HG03378 (cell line): ENCODE results near the gene CPN2.

Experiments used
- ATAC-seq: cut with Tn5 transposase; IDR thresholded peaks from one replicate; pipeline ENCODE4 v1.9.1; 2021; ENCODE audit warnings: mild to moderate bottlenecking, moderate library complexity; ENCODE audit not compliant: unreplicated experiment

Gene CPN2

DNA sequence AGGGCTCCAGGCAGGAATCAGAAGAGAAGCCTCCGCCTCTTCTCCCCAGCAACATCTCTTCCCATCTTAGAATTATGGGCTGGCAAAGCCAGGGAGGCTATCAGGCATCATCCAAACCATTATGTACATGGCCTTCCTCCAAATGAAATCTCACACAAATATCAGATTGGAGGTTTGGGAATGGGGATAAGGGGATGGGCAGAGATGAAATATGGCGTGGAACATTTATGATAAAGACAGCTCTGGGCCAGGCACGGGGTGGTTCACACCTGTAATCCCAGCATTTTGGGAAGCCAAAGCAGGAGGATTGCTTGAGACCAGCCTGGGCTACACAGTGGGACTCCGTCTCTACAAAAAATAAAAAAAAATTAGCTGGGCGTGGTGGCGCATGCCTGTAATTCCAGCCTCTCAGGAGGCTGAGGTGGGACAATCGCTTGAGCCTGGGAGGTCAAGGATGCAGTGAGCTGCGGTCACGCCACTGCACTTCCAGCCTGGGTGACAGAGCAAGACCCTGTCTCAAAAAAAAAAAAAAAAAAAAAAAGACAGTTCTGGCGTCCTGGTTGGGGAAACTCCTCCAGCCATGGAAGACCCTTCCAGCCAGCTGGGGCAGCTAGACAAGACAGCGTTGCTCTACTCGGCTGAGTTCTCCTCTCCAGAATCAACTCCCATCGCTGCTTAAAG, 36.6 kb downstream of the CPN2 start:
- ATAC-seq: no peak

DNA sequence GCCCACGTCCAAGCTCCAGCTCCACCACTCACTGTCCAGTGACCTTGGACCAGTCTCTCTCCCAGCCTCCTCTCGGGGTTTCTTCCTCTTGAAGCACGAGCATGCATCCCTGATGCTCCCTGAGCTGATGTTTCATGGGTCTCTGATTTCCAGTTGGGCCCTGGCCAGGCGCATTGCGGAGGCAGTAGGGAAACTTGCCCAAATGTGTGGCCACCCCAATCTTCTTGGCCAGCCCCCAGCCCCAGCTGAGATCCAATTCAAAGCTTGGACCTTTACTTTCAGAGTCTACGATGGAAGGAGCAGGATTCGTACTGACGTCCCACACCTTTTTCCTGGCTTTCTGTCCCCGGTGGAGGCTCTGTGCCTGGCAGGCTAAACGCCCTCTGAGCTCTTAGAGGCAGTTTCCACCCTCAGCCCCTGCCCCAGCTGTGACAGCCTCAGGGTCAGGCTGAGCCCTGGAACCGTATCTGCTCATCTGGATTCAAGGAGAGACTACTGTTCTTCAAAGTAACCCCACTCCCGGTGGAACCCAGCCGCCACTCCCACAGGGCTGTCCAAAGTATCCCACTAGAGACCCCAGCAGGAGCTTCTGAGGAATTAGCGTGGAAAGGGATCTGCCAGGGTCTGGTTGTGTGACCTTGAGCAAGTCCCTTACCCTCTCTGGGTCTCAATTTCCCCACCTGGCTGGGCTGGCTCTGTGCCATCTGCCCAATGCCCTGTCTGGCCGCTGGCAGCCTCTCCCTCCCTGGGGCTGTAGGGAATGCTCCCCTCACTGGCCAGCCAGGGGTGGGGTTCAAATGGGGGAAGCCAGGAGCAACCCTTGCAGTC, 37.4 kb downstream of the CPN2 start:
- ATAC-seq: no peak

DNA sequence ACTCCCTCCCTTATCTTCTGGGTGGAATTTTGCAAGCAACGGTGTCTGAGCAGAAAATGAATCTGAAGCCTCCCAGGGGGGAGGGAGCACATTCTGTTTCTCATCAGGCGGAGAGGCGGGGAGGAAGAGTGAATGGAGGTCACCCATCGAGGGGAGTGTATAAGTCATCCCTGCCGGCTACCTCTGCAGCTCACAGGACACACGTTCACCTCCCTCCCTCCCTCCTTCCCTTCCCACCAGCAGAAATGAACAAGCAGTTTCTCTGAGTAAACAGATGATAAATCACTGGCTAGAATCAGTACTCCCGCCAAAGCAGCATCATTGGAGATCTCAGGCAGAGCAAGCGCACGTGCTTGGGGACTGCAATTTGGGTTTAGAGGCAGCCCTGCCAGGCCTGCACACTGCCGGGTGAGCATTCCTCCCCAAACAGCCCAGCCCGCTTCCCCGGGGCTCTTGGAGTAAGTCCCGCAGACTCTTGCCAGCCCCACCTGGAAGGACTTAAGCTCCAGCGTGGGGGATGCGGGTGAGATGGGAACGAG, 38.3 kb downstream of the CPN2 start:
- ATAC-seq: no peak

DNA sequence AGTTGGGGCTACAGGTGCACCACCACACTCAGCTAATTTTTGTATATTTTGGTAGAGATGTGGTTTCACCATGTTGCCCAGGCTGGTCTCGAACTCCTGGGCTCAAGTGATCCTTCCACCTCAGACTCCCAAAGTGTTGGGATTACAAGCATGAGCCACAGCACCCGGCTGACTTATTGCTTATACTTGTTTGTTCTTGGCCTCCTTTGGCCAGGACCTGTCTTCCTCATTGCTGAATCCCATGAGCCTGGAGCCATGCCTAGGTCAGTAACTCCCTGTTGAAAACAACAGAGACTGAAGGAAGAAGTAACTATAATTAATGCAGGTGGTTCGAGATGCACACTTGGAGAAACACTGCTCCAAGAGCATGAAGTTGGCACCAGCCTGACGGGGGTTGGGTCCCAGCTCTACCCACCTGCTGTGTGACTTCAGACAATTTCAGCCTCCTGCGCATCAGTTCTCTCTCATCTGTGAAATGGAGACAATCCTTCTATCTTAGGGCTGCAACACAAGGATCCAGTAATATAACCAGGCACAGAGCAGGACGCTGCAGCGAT, 38.9 kb downstream of the CPN2 start:
- no peak for ATAC-seq

DNA sequence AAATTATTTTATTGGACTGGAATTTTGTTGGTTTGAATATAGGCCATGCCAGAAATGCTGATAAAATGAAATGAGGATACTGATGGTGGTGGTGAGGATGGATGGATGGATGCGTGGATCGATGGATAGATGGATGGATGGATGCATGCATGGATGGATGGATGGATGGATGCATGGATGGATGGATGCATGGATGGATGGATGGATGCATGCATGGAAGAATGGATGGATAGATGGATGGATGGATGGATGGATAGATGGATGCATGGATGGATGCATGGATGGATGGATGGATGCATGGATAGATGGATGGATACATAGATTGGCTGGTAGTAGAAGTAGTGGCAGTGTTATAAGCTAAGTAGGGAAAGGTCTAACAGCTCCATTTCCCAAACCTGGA, 40.1 kb downstream of the CPN2 start:
- ATAC-seq: no peak

DNA sequence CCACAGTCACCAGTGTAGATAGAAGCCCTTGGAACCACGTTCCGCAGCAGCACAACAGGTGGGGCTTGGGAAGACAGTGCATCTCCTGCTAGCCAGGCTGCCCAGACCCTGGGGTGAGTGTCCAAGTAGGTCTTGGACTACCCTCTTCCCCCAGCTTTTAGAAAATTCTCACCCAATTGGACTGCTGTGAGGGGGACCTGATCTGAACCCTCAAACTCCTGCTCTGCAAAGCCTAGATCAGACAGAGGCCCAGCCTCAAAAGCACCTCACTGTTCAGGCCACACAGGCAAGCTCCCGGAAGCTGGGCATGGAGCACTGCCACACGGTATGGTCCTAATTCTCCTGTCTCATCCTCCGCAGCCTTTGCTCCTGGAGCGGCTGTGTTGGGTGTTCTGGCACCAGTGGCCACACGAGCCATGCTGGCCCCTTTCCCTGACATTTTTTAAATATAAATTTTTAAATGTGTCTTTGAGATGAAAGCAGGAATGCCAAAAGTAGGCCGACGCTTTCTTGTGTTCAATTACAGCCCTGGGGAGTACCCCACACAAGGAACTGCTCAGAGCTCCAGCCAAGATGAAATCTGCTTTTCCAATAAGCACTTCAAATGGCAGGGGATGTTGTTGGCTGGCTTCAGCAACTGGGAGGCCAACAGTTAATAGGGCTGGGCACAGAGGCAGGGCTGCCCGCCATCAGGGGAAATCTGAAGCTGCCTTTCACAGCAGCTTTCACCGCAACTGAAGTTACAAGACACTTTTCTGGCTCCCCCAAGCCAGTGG, 40.9 kb downstream of the CPN2 start:
- no peak for ATAC-seq

DNA sequence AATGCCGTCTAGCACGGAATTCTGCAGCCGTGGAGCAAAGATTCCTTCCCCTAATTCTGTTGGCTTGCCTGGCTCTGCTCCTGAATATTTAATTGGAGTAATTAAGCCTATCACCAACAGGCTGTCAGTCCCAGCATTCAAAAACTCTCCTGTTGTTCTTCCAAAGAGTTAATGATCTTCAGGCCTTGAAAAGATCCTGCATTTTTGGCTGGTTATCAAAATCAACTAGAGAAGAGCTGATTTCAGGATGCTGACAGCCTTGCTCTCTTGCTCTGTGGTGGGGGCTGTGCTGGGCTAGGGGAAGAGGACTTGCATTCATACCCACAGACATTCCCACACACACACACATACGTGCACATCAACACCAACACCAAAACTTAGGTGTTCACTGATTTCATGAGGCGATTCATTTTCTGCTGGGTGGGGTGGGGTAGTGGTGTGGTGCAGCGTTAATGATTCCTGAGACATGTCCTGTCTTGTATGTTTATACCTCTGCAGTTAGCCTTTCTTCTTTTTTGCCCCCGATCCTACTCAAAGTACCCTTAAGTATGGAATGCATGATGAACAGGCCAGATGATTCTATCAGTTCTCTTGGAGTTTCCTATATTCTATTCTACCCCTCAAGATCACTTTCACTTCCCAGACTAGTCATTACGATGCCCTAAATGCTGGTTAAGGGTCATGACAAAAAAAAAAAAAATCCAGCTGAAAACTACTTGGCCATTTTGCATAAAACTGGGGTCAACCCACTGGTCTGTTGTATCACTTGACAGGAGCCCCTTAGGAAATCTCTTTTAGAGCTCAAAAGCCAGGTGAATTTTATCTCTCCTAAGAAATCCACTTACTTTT, 42.3 kb downstream of the CPN2 start:
- no peak for ATAC-seq

DNA sequence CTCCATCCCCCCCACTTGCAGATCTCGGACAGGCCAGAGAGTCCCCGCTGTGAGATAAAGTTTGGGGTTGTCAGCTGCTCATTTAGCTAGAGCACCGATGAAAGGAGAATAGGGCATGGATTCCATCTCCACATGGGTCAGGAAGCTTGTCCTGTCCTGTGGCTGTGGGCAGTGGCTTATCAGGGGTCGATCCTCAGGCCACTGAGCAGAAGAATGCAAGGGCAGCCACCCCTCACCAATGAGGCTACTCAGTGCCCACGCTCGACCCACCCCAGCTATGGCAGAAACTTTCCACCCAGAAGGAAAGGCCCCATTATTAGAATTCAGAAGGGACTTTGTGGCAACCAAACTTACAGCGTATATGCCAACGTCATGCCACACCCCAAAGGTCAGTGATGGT, 43.3 kb downstream of the CPN2 start:
- no peak for ATAC-seq

DNA sequence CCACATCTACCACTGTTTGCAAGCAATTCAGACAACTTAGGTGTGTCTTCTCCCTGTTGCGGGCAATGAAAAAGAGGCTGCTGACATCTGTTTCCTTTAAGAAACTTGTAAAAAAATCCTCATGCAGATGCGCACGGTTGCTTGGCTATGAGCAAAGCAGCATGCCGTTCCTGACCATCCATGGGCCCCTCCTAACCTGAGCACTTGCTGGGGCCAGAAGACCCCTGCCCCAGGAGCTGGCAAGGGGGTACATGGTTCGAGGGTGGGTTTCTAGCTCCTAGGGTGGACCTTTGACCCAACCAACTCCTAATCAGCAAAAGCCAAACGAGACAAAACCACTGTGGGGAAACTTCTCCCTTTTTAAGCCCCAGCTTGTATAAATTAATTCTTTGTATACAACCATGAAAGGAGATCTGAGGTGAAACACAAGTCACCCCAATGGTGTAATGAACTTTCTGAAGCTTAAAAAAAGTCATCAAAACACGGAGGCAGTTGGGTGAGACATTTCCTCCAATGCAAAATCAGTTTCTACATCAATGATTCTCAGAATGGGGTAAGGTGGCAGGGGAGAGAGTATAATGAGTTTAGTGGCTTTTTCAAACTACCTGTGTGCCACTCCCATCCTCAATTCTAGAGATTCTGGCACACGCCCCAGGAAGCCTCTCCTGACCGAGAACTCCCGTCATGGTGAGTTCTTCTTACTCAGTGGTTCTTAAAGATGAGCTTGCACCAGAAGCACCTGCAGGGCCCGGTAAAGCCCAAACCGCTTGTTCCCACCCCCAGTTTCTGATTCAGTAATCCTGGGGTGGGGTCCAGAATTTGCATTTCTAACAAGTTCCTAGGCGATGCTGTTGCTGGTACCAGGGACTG, 44.1 kb downstream of the CPN2 start:
- ATAC-seq: peak; percentile 52

DNA sequence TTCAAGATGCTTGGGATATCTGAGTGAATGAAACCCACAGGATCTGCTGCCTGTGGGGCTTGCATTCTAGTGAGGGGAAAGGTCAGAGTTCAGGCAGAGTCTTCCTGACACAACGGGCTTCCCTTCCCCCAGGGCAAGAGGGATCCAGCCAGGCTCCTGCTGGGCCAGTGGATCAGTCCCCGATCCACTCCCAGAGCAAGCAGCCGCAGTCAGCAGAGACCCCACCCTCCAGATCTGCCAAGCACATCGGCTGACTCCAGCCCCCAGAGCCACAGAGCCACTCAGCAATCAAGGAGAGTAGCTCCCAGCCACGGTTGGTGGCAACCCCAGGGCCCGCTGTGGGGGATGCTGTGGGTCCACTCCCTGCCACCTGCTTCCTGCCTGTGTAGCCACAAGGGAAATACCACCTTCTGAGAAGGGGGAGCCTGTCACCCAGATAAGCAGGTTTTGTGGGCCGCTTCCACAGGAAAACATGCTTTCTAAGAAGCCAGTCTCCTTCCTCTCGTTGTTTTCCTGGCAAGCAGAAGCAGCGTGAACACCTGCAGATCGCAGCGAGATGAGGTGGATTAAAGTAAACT, 44.9 kb downstream of the CPN2 start:
- ATAC-seq: peak; percentile 27

DNA sequence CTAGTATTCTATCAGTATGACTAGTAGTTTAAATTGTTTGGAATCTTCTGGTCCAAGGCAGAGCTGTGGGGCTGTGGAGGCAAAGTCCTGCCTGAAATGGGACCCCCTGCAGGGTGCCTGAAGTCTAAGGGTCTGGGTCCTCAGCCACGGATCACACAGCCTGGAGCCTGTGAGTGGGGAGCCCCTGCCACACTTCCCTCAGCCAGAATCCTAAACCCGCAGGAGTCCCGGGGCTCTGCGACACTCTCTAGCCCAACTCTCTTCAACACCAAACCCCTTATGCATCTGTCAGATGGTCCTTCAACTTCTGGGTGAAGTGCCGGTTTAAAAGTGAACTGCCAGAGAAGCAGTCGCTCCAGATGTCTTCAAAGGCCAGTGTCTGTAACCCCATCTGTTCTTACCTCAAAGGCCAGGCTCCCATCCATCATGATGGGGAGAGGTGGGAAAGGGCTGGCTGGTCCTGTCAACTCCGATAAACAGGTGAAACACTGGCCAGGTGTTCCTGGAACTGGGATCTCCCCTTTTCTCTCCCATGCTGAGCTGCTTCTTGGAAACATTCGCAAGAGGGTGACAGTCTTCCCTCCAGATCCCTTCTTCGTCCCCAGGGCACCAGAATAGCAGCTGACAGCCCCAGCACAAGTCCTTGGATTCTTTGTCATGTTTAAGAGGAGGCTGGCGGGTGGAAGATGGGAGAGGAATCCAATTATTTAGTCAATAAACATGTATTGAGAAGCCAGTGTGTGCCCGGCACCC, 45.6 kb downstream of the CPN2 start:
- no peak for ATAC-seq

DNA sequence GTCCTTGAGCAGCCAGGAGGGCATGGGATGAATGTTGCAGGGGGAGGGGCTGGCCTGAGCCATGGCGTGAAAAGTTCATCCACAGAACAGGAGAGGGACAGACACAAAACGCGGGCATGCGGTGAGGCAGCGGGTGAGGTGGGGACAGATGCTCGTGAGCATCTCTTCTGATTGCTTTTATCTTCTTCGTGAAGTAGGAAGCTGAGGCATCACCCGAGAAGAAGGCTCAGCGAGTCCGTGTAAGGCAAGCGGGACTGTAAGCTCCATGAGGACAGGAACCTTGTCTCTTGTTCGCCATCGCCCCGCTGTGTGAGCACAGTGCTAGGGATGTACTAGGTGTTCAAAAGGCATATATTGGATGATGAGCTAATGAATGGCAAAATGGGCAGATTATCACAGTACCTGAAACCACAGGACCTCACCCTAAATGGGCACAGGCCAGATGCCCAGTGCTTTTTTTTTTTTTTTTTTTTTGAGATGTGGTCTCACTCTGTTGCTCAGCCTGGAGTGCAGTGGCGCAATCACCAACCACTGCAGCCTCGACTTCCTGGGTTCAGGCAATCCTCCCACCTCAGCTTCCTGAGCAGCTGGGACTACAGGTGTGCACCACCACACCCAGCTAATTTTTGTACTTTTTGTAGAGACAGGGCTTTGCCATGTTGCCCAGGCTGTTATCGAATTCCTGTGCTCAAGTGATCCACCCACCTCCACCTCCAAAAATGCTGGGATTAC, 46.8 kb downstream of the CPN2 start:
- no peak for ATAC-seq

DNA sequence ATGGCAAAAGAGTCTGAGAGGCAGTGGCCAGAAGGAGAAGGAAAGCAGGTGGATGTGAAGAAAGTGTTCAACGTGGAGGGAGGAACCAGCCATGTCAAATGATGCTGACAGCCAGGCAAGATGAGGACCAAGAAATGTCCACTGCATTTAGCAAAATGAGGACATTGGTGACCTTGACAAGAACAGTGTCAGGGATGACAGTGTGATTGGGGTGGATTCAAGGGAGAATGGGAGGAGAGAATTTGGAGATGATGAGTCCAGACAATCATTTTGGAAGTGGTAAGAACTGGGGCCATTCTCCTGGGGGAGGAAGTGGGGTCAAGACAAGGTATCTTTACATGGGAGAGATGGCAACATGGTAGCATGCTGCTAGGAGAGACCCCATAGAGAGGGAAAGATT, 47.4 kb downstream of the CPN2 start:
- ATAC-seq: no peak

DNA sequence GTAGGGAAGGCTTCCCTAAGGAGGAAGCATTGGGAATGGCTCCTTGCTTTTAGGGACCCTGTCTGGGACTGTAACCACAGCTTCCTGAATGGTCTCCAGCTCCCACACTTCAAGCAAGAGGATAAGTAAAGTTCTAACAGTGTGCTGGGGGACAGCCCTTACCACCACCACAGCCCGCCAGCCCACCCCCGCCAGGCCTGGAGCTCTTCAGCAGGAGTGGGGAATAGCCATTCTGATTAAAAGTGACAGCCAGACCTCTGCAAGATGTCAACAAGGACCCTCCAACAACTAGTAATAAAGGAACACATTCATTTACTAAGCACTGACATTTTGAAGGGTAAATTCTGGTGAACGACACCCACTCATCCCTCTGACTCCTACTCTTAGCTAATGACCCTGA, 49.4 kb downstream of the CPN2 start:
- no peak for ATAC-seq

DNA sequence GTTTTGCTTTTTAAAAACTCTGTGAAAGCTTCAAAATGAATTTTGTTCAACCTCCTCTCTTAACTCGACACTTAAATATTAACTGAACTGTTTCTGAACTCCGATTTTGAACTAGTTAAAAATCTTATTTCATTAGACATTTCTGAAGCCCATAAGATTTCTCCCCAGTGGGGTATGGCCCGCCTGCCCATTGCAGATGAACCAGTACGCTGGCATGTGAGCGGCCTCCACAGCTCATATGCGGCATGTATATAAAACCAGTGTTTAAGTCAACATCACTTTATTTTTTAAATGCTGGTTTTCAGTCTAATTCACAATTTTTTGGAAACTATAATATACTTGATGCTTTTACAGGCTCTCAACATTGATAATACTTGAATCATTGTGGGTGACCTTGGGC, 50.2 kb downstream of the CPN2 start:
- no peak for ATAC-seq

DNA sequence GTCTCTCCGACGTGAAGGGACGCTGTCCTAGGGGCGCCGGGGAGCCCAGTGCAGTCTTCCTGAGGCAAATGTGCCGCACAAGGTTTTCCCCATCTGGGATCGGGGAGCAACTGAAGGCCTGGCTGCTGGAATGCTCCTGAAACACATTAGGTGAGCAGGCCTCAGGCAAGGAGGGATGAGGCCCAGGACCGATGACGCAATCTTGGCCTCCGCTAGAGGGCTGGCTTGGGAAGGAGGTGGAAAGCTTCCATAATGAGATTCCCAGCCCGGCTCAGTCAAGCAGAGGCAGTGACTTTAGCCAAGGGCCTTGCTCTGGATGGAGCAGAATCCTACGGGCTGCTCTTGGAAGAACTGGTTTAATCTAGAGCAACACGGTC, 50.8 kb downstream of the CPN2 start:
- no peak for ATAC-seq

DNA sequence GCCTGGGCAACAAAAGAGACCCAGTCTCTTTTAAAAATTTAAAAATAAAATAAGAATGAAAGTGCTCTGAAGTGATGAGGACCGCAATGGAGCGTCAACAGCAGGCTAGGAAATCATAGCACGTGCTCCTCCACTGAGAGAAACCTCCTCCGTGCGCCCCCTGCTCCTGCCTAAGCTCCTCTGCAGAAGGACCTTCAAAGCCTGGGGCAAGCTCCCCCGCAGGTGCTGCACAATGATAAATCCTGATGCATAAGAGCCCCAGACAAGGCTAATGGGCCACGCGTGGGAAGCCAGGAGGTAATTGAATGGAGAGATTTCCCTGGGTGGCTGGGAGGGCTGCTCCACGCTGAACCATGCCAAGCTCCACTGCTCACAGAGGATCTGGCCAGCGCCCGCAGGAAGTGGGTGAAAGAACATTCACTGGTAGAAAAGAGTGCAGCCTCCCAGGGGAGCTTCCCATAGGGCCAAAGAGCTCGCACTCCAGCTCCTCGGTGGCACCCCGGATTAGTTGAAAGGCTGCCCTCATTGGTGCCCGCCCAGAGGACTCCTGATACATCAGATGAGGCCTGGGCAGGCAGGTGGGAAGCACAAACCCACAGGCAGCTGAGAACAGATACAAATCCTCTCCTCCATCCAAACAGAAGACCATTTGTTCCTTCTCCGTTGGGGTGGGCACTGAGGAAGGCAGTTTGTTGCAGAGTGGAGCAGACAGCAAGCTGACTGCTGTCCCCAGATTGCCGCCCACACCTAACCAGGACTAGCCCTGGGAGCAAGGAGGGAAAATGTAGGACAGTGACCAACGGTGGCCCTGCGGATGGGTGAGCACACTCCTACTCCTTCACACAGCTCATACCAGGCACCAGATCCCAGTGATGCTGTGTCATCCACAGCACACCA, 52.5 kb downstream of the CPN2 start:
- no peak for ATAC-seq
